PC-9 (cell line): ENCODE measurements around the gene PCDH9. TPM values are rescaled to one million over a fixed set of nuclear protein-coding genes. Genes with fewer than 3 reads are reported as not detected.

Experiments
- BruUV-seq: library from RNA; stranded (reverse); fragments of 400-500 nt; replicated peaks from 2 replicates; lab custom pipeline; 2021; lab: Mats Ljungman, UMichigan
- CTCF ChIA-PET: fragments of 300-600 bp; sonication (Branson Sonifier 250); formaldehyde crosslinking; loops from one replicate; lab custom pipeline; 2022; ENCODE audit warnings: antibody characterized with exemption; lab: Charles Lee
- POLR2A ChIA-PET: fragments of 300-600 bp; sonication (Branson Sonifier 250); formaldehyde crosslinking; loops from one replicate; lab custom pipeline; 2022; ENCODE audit warnings: antibody characterized with exemption; ENCODE audit not compliant: unreplicated experiment; lab: Charles Lee
- DNase-seq, 2 experiments: peaks; one replicate each; pipeline versions ENCODE4 v3.0.0 to v3.0.0-alpha.2; 2015 to 2022; ENCODE audit warnings: mixed read lengths in 1 of 2
- H2AFZ ChIP-seq: fragments of 200-600 bp; sonication (generic); 2 replicates; pipeline ENCODE4 v1.8.1; 2017; ENCODE audit warnings: antibody characterized with exemption
- H3F3A ChIP-seq: fragments of 200-600 bp; sonication (generic); 2 replicates; pipeline ENCODE4 v1.8.1; 2017; ENCODE audit warnings: antibody characterized with exemption, mild to moderate bottlenecking, low read depth; ENCODE audit not compliant: insufficient read depth
- H3K27ac ChIP-seq: fragments of 200-600 bp; sonication (generic); 2 replicates; pipeline ENCODE4 v1.6.1; 2016; ENCODE audit warnings: mixed run types
- H3K27me3 ChIP-seq: fragments of 200-600 bp; sonication (generic); 2 replicates; pipeline ENCODE4 v1.6.1; 2016; ENCODE audit warnings: low read depth, mixed run types; ENCODE audit not compliant: insufficient read depth
- H3K36me3 ChIP-seq: fragments of 200-600 bp; sonication (generic); 2 replicates; pipeline ENCODE4 v1.6.1; 2016; ENCODE audit warnings: low read depth, mixed run types
- H3K4me1 ChIP-seq: fragments of 200-600 bp; sonication (generic); replicated peaks from 2 replicates; pipeline ENCODE4 v1.6.1; 2016; ENCODE audit warnings: mixed run types; ENCODE audit not compliant: insufficient read depth
- H3K4me2 ChIP-seq: fragments of 200-600 bp; sonication (generic); 2 replicates; pipeline ENCODE4 v1.6.1; 2017; ENCODE audit warnings: mixed run types
- H3K4me3 ChIP-seq: fragments of 200-600 bp; sonication (generic); 2 replicates; pipeline ENCODE4 v1.6.1; 2016; ENCODE audit warnings: mixed run types
- H3K79me2 ChIP-seq: fragments of 200-600 bp; sonication (generic); 2 replicates; pipeline ENCODE4 v1.6.1; 2017; ENCODE audit warnings: low read depth, mixed run types
- H3K9me2 ChIP-seq: fragments of 200-600 bp; sonication (generic); 2 replicates; pipeline ENCODE4 v1.8.1; 2017; ENCODE audit warnings: mild to moderate bottlenecking; ENCODE audit not compliant: insufficient read depth
- H3K9me3 ChIP-seq: fragments of 200-600 bp; sonication (generic); 2 replicates; pipeline ENCODE4 v1.8.1; 2016; ENCODE audit warnings: low read depth; ENCODE audit not compliant: insufficient read depth
- H4K20me1 ChIP-seq: fragments of 200-600 bp; sonication (generic); 2 replicates; pipeline ENCODE4 v1.8.1; 2017; ENCODE audit not compliant: insufficient read depth
- EZH2 ChIP-seq: fragments of 200-600 bp; sonication (generic); IDR thresholded peaks from 2 replicates; pipeline ENCODE4 v1.8.0; 2017; ENCODE audit warnings: antibody characterized with exemption, low read depth
- intact Hi-C: fragments of 100-400 bp; cut with micrococcal nuclease; formaldehyde crosslinking; loops from one replicate; pipeline ENCODE4 v1.10.0; 2022; ENCODE audit not compliant: unreplicated experiment
- total RNA-seq: library from RNA; stranded (reverse); gene quantifications from 2 replicates; pipeline ENCODE4 v1.2.3, GENCODE V29; 2021
- TF ChIP-seq, protein P1 (sequence below): fragments of 200-600 bp; sonication (generic); conservative IDR thresholded peaks from 2 replicates; pipeline ENCODE4 v1.6.1; 2017; ENCODE audit warnings: mixed run types, antibody characterized with exemption, mild to moderate bottlenecking, moderate library complexity

The PCDH9 gene
- total RNA-seq, 1 experiment from 2014 or later = 0.37 TPM

GRCh38 chr13:66577358-66577757 is 652.8 kb downstream of the PCDH9 start:
- Histone ChIP-seq H3K9me3 (no peaks in the 10 kb centered on the region), H3K4me3 (no peak overlapping the region), H3F3A (no peaks in the 10 kb centered on the region), H3K9me2 (no peaks in the 10 kb centered on the region; the same call in 1 of the 2 replicates), H3K4me1 (no peaks in the 10 kb centered on the region), H2AFZ (no peak overlapping the region), H3K36me3 (no peaks in the 10 kb centered on the region), H3K4me2 (no peak overlapping the region), H4K20me1 (no peaks in the 10 kb centered on the region), H3K79me2 (no peaks in the 10 kb centered on the region), H3K27me3 (no peaks in the 10 kb centered on the region), H3K27ac (no peak overlapping the region)
- intact Hi-C loops = no loop called here
- TF ChIP-seq, protein P1, sequence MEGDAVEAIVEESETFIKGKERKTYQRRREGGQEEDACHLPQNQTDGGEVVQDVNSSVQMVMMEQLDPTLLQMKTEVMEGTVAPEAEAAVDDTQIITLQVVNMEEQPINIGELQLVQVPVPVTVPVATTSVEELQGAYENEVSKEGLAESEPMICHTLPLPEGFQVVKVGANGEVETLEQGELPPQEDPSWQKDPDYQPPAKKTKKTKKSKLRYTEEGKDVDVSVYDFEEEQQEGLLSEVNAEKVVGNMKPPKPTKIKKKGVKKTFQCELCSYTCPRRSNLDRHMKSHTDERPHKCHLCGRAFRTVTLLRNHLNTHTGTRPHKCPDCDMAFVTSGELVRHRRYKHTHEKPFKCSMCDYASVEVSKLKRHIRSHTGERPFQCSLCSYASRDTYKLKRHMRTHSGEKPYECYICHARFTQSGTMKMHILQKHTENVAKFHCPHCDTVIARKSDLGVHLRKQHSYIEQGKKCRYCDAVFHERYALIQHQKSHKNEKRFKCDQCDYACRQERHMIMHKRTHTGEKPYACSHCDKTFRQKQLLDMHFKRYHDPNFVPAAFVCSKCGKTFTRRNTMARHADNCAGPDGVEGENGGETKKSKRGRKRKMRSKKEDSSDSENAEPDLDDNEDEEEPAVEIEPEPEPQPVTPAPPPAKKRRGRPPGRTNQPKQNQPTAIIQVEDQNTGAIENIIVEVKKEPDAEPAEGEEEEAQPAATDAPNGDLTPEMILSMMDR = no peak
- TF ChIP-seq EZH2 = no peak
- POLR2A ChIA-PET = no interaction called here
- no peak for DNase-seq
- no TSS peak for BruUV-seq
- CTCF ChIA-PET = no interaction called here

GRCh38 chr13:66576381-66576780 is 653.8 kb downstream of the PCDH9 start:
- H3K4me3 ChIP-seq = no peak overlapping the region
- no peaks in the 10 kb centered on the region for H3K9me2 ChIP-seq
- intact Hi-C loops = no loop called here
- no peaks in the 10 kb centered on the region for H3K27me3 ChIP-seq
- TF ChIP-seq, protein P1 = no peak
- TF ChIP-seq EZH2 = no peak
- no peaks in the 10 kb centered on the region for H3K79me2 ChIP-seq
- no peaks in the 10 kb centered on the region for H3K4me1 ChIP-seq
- no peaks in the 10 kb centered on the region for H3K36me3 ChIP-seq
- BruUV-seq = no TSS peak
- no peak for DNase-seq
- no peaks in the 10 kb centered on the region for H3F3A ChIP-seq
- no peak overlapping the region for H3K4me2 ChIP-seq
- POLR2A ChIA-PET = no interaction called here
- no peaks in the 10 kb centered on the region for H4K20me1 ChIP-seq
- H2AFZ ChIP-seq = no peak overlapping the region
- CTCF ChIA-PET = no interaction called here
- H3K27ac ChIP-seq = no peak overlapping the region
- no peaks in the 10 kb centered on the region for H3K9me3 ChIP-seq

DNA sequence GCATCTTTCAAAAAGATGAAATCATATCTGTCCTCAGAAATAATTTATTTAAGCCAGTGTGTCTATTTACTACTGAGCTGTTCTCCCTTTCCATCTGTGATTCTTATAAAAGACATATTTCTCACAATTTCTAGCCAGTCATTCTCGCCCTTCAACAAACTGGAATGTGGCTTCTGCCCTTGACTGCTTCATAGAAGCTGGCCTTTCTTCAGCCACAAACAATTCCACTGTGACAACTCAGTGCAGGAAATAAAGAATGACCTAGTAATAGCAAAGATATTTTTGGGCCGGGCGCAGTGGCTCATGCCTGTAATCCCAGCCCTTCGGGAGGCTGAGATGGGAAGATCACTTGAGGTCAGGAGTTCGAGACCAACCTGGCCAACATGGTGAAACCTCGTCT is 655.5 kb downstream of the PCDH9 start:
- no peaks in the 10 kb centered on the region for H3K79me2 ChIP-seq
- DNase-seq = no peak
- no peaks in the 10 kb centered on the region for H3K4me1 ChIP-seq
- H3F3A ChIP-seq = no peaks in the 10 kb centered on the region
- intact Hi-C loops = no loop called here
- H3K36me3 ChIP-seq = no peaks in the 10 kb centered on the region
- no peaks in the 10 kb centered on the region for H3K9me2 ChIP-seq
- H3K4me3 ChIP-seq = no peak overlapping the region
- H3K9me3 ChIP-seq = no peaks in the 10 kb centered on the region
- no peaks in the 10 kb centered on the region for H3K27me3 ChIP-seq
- no peak overlapping the region for H3K4me2 ChIP-seq
- ChIA-PET CTCF (no interaction called here), POLR2A (no interaction called here)
- TF ChIP-seq, protein P1 = no peak
- no peak for TF ChIP-seq EZH2
- no TSS peak for BruUV-seq
- no peak overlapping the region for H3K27ac ChIP-seq
- no peaks in the 10 kb centered on the region for H4K20me1 ChIP-seq
- no peak overlapping the region for H2AFZ ChIP-seq
